Gastrocnemius medialis (tissue), 4 donors: ENCODE data around the gene TMEM79. TPM values are rescaled to one million over a fixed set of nuclear protein-coding genes. Genes with fewer than 3 reads are reported as not detected.

Experiments
- ATAC-seq, 2 donors: fragments of 150-250 bp; one replicate each; pipeline ENCODE4 v1.9.1; 2016
- DNase-seq, 2 donors: peaks; one replicate each; pipeline ENCODE4 v3.0.0-alpha.2; 2019
- H3K27ac ChIP-seq, 4 donors: fragments of 200-600 bp; sonication (generic); 1 replicate in 1 of 4; 2 replicates in 3 of 4; pipeline ENCODE4 v1.5.1; 2016 to 2018; ENCODE audit warnings: mild to moderate bottlenecking in 2 of 4, moderate library complexity in 1 of 4
- H3K27me3 ChIP-seq, 3 donors: fragments of 200-600 bp; sonication (generic) in 2 of 3; 1 replicate in 1 of 3; 2 replicates in 2 of 3; pipeline versions ENCODE4 v1.5.1 to v1.6.0; 2016 to 2019; ENCODE audit warnings: mild to moderate bottlenecking in 1 of 3, moderate library complexity in 1 of 3
- H3K36me3 ChIP-seq, 2 donors: fragments of 200-600 bp; sonication (generic) in 1 of 2; one replicate each; pipeline ENCODE4 v1.5.1; 2017 to 2018
- H3K4me1 ChIP-seq, 2 donors: fragments of 200-600 bp; sonication (generic) in 1 of 2; one replicate each; pipeline ENCODE4 v1.5.1; 2016 to 2017; ENCODE audit warnings: mild to moderate bottlenecking in 2 of 2
- H3K4me3 ChIP-seq, 4 donors: fragments of 200-600 bp; sonication (generic) in 3 of 4; 1 replicate in 1 of 4; 2 replicates in 3 of 4; pipeline ENCODE4 v1.5.1; 2016 to 2019; ENCODE audit warnings: mild to moderate bottlenecking in 2 of 4
- H3K9me3 ChIP-seq, 3 donors: fragments of 200-600 bp; sonication (generic) in 2 of 3; 1 replicate in 1 of 3; 2 replicates in 2 of 3; pipeline ENCODE4 v1.5.1; 2016 to 2019
- POLR2A ChIP-seq, 2 donors: fragments of 450-650 bp; IDR thresholded peaks; one replicate each; pipeline ENCODE4 v1.6.1; 2017; ENCODE audit warnings: antibody characterized with exemption in 2 of 2, mild to moderate bottlenecking in 2 of 2, moderate library complexity in 2 of 2
- in situ Hi-C, 4 donors: fragments of 200-750 bp; cut with MboI; loops; one replicate each; pipeline versions ENCODE4 v1.15.0 to v1.8.0; 2017; ENCODE audit warnings: low sequenced_read_pairs in 4 of 4
- intact Hi-C: fragments of 100-400 bp; cut with DNase I; formaldehyde crosslinking; loops from one replicate; pipeline ENCODE4 v1.15.1; 2023; ENCODE audit warnings: low total_unique reads
- total RNA-seq, 4 donors: library from RNA; depleted of rRNA; stranded (reverse); fragments of >200 nt; gene quantifications; one replicate each; pipeline versions ENCODE4 v1.1.0 to v1.2.3, GENCODE V29; 2016
- TF ChIP-seq, protein P1 (sequence below), 5 experiments: fragments of 450-650 bp in 3 of 5; fragments of 200-600 bp in 2 of 5; sonication (generic) in 2 of 5; IDR thresholded peaks in 4 of 5; conservative IDR thresholded peaks in 1 of 5; 1 replicate in 4 of 5; 2 replicates in 1 of 5; pipeline ENCODE4 v1.5.1; 2016 to 2019; ENCODE audit warnings: antibody characterized with exemption in 5 of 5, mild to moderate bottlenecking in 3 of 5, moderate library complexity in 3 of 5

The TMEM79 gene
- total RNA-seq, 4 donors from 2014 or later, result 0.20 to 1.5 (median 0.68) TPM

DNA sequence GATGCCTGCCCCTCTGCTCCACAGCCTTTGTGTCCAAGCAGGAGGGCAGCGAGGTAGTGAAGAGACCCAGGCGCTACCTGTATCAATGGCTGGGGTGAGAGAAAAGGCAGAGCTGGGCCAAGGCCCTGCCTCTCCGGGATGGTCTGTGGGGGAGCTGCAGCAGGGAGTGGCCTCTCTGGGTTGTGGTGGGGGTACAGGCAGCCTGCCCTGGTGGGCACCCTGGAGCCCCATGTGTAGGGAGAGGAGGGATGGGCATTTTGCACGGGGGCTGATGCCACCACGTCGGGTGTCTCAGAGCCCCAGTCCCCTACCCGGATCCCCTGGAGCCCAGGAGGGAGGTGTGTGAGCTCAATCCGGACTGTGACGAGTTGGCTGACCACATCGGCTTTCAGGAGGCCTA is 41.4 kb upstream of the TMEM79 start:
- intact Hi-C loops (no loop called here), in situ Hi-C loops (no loop called here)
- DNase-seq (no peak), ATAC-seq (no peak)
- H3K9me3 ChIP-seq, result no peaks in the 10 kb centered on the region
- H3K27me3 ChIP-seq, result peaks cover 17 to 20% (median 20%) of the 10 kb centered on the region in 3 donors
- peaks cover 5 to 10% of the 10 kb centered on the region in 2 donors for H3K4me1 ChIP-seq
- H3K36me3 ChIP-seq, result peaks cover 0 to 32% of the 10 kb centered on the region in 2 donors
- H3K27ac ChIP-seq, result no peak overlapping the region
- TF ChIP-seq, protein P1, sequence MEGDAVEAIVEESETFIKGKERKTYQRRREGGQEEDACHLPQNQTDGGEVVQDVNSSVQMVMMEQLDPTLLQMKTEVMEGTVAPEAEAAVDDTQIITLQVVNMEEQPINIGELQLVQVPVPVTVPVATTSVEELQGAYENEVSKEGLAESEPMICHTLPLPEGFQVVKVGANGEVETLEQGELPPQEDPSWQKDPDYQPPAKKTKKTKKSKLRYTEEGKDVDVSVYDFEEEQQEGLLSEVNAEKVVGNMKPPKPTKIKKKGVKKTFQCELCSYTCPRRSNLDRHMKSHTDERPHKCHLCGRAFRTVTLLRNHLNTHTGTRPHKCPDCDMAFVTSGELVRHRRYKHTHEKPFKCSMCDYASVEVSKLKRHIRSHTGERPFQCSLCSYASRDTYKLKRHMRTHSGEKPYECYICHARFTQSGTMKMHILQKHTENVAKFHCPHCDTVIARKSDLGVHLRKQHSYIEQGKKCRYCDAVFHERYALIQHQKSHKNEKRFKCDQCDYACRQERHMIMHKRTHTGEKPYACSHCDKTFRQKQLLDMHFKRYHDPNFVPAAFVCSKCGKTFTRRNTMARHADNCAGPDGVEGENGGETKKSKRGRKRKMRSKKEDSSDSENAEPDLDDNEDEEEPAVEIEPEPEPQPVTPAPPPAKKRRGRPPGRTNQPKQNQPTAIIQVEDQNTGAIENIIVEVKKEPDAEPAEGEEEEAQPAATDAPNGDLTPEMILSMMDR (IDR thresholded peaks at IDR 0.05 in 4 of 5, conservative IDR thresholded peaks at IDR 0.05 in 1 of 5), result no peak
- TF ChIP-seq POLR2A (IDR thresholded peaks at IDR 0.05), result no peak
- no peak overlapping the region for H3K4me3 ChIP-seq

DNA sequence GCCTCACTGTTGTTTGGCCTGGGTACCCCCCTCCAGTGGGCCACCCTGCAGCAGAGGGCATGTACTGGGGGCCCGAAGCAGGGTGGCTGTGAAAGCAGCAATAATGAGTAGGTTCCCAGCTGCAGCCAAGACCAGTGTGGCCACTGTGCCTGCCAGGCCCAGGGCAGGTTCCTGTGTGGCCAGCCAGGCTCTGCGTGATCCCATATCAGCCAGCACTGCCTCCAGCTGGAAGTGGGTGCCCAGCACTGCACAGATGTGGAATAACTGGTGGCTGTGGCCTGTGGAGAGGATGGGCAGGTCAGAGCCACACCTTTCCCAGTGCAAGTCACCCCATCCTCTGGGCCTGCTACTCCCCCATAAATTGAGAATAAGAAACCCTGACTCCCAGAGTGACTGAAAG is 40.0 kb upstream of the TMEM79 start:
- H3K9me3 ChIP-seq, result no peaks in the 10 kb centered on the region
- H3K4me3 ChIP-seq, result no peak overlapping the region
- peaks cover 17 to 20% (median 20%) of the 10 kb centered on the region in 3 donors for H3K27me3 ChIP-seq
- in situ Hi-C loops (no loop called here), intact Hi-C loops (no loop called here)
- H3K4me1 ChIP-seq, result peaks cover 7 to 10% of the 10 kb centered on the region in 2 donors
- peaks cover 0 to 21% of the 10 kb centered on the region in 2 donors for H3K36me3 ChIP-seq
- ATAC-seq (no peak), DNase-seq (no peak)
- no peak overlapping the region for H3K27ac ChIP-seq
- TF ChIP-seq, protein P1 (IDR thresholded peaks at IDR 0.05 in 4 of 5, conservative IDR thresholded peaks at IDR 0.05 in 1 of 5), result no peak
- no peak for TF ChIP-seq POLR2A (IDR thresholded peaks at IDR 0.05)

DNA sequence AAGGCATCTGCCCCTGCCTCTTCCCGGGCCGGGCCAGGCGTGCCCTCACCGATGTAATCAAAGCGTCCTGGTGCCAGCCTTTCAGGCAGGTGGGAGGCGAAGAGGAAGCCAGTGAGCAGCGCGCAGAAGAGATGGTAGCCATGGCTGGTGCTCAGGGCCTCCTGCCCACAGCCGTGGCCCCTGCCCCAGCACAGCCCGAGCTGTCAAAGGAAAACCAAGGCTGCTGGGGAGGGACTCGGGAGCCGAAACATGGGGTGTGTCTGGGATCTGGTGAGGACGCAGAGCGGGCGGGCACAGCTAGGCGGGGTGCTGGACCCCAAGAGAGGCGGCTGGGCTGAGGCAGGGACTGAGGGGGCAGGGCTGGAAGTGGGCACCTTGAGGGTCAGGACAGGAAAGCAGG is 39.4 kb upstream of the TMEM79 start:
- ATAC-seq, result no peak
- in situ Hi-C loops (no loop called here), intact Hi-C loops (no loop called here)
- H3K27ac ChIP-seq, result no peak overlapping the region
- no peak overlapping the region for H3K4me3 ChIP-seq
- no peak for DNase-seq
- peaks cover 7 to 10% of the 10 kb centered on the region in 2 donors for H3K4me1 ChIP-seq
- TF ChIP-seq, protein P1 (IDR thresholded peaks at IDR 0.05 in 4 of 5, conservative IDR thresholded peaks at IDR 0.05 in 1 of 5), result no peak
- no peak for TF ChIP-seq POLR2A (IDR thresholded peaks at IDR 0.05)
- no peaks in the 10 kb centered on the region for H3K9me3 ChIP-seq
- peaks cover 0 to 21% of the 10 kb centered on the region in 2 donors for H3K36me3 ChIP-seq
- peaks cover 17 to 20% (median 20%) of the 10 kb centered on the region in 3 donors for H3K27me3 ChIP-seq

DNA sequence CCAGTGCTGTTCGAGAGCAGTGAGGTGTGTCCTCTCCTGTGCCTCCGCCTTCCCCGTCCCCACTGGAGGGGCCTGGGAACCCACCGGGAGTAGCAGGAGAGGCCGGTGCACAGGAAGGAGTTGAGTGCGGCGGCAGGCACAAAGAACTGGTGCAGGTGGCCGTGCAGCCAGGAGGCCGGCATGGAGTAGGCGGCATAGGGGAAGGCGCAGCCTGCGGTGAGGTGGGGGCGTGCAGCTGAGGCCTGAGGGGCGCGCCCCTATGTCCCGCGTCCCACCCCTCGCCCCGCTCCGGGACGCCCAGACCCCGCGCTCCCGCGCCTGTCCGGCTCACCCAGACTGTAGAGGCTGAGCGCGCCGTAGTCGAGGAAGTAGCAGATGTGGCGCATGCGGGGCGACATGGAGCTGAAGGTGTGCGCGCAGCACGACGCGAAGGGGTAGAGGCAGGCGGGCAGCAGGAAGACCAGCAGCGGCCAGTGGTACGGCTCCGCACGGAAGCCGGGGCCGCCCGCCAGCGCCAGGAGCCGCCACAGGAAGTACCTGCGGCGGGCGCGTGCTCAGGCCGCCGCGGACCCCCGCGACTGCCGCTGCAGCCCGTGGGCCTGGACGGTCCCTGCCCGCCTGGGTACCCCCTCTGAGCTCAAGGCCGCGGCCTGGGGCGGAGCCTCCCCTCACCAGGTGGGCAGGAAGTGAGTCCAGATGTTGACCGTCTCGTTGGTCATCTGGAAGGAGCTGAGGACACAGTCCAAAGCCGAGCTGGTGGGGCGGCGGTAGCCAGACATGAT is 38.5 kb upstream of the TMEM79 start:
- H3K27ac ChIP-seq, result no peak overlapping the region
- DNase-seq, result no peak
- peak; percentile 10 to 15 for ATAC-seq
- no peaks in the 10 kb centered on the region for H3K9me3 ChIP-seq
- peaks cover 17 to 20% (median 20%) of the 10 kb centered on the region in 3 donors for H3K27me3 ChIP-seq
- peaks cover 0 to 23% of the 10 kb centered on the region in 2 donors for H3K36me3 ChIP-seq
- peak overlapping the region; percentile 13 to 31 (median 29) for H3K4me3 ChIP-seq
- intact Hi-C loops, result no loop called here
- no peak for TF ChIP-seq POLR2A (IDR thresholded peaks at IDR 0.05)
- TF ChIP-seq, protein P1 (IDR thresholded peaks at IDR 0.05 in 4 of 5, conservative IDR thresholded peaks at IDR 0.05 in 1 of 5), result no peak
- H3K4me1 ChIP-seq, result peaks cover 7 to 10% of the 10 kb centered on the region in 2 donors
- in situ Hi-C loops, result no loop called here
